AG04450 (cell line): ENCODE measurements around the gene MED29. TPM values are rescaled to one million over a fixed set of nuclear protein-coding genes. Genes with fewer than 3 reads are reported as not detected.

Experiments
- CTCF ChIA-PET: fragments of 300-600, 350-600 bp; formaldehyde crosslinking; extraction: SDS; loops from one replicate; lab custom pipeline; 2022; ENCODE audit warnings: antibody characterized with exemption, inconsistent platforms; lab: Charles Lee
- POLR2A ChIA-PET: fragments of 350-600 bp; formaldehyde crosslinking; extraction: SDS; loops from one replicate; lab custom pipeline; 2021; ENCODE audit warnings: antibody characterized with exemption, inconsistent platforms; lab: Yijun Ruan, JAX
- DNase-seq: peaks from one replicate; pipeline ENCODE4 v3.0.0-alpha.2; 2011; ENCODE audit warnings: low read depth, low spot score
- H3K27ac ChIP-seq: one replicate; pipeline ENCODE4 v1.5.1; 2012; ENCODE audit warnings: low read depth, low read length, control low read depth
- H3K27me3 ChIP-seq: one replicate; pipeline ENCODE4 v1.6.0; 2012; ENCODE audit warnings: low read length; ENCODE audit not compliant: control insufficient read depth, insufficient read depth
- H3K4me3 ChIP-seq: 2 replicates; pipeline ENCODE4 v1.5.1; 2011; ENCODE audit warnings: mild to moderate bottlenecking, low read depth, low read length, control low read depth
- H3K9me3 ChIP-seq: 2 replicates; pipeline ENCODE4 v1.5.1; 2012; ENCODE audit warnings: low read length; ENCODE audit not compliant: control insufficient read depth, insufficient read depth
- CTCF ChIP-seq: IDR thresholded peaks from 2 replicates; pipeline ENCODE4 v1.5.1; 2011; ENCODE audit warnings: low read depth, low read length, control low read depth, inconsistent platforms
- polyA plus RNA-seq: library from polyadenylated mRNA; depleted of rRNA; stranded (reverse); fragments of >200 nt; gene quantifications from 2 replicates; pipeline ENCODE4 v1.2.3, GENCODE V29; 2011

The MED29 gene
- polyA plus RNA-seq, 1 experiment = 28.0 TPM

- DNase-seq = no peak
- no peaks in the 10 kb centered on the region for H3K27me3 ChIP-seq
- no peak overlapping the region for H3K27ac ChIP-seq
- H3K9me3 ChIP-seq = no peaks in the 10 kb centered on the region; the same call in 1 of the 2 replicates
- TF ChIP-seq CTCF = no peak
- H3K4me3 ChIP-seq = no peak overlapping the region
- POLR2A ChIA-PET = no interaction called here
- CTCF ChIA-PET = no interaction called here
Measured at GRCh38 chr19:39360599-39360998, 30.6 kb upstream of the MED29 start.

DNA sequence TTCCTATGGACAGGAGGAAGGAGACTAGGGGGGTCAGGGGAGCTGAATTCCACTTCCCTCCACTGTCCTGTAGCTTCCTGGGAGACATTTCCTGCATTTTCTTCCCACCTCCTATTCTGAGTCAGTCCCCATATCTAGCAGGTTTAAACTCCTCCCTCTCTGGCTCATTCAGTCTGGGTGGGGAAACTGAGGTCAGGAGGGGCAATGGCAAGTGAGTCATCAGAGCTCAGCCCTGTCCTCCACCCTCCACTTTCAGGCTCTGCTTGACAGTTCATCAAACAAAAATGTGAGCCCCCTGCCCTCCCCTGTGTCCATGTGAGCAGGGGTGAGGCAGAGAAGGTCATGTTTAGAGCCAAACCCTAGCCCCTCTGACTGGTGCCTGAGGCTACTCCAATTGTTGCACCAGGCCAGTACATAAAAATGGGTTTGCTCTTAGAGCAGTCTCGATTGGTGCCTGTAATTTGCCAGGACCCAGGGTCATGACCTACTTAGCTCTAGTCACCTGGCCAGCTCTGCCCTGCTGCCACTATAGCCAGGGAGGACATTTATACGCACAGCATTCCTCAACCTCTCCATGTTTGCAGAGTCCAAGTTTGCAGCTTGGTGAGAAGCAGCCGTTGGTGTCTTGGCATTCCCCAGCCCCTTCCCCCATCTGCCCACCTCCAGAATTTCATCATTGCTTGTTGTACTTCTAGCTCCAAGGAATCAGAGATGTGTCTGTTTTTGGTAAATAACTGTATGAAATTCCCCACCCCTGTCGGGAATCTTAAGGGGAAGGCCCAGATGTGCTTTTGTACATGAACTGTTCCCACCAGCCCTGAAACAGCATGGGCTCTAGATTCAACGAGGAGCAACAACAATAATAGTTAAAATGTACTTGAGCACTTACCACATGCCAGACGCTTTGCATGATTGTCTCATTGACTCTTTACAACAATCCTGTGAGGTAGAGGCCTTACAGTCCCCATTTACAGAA lies 28.2 kb upstream of the MED29 start:
- Histone ChIP-seq H3K9me3 (no peaks in the 10 kb centered on the region), H3K27ac (peak overlapping the region; percentile 86), H3K4me3 (no peak overlapping the region), H3K27me3 (no peaks in the 10 kb centered on the region)
- POLR2A ChIA-PET = interaction anchor here (0.6 kb wide), 1 partner anchor 76 kb away, joined by 4 read pairs; no protein-coding TSS in a partner anchor
- DNase-seq = no peak
- CTCF ChIA-PET = interaction anchor here (0.9 to 1.7 kb wide), 2 partner anchors 21 to 35 kb away, joined by 3 to 12 read pairs; partner anchors contain the start of gene SAMD4B
- no peak for TF ChIP-seq CTCF

- no peak for DNase-seq
- Histone ChIP-seq H3K9me3 (no peaks in the 10 kb centered on the region), H3K27ac (peak overlapping the region; percentile 86), H3K27me3 (no peaks in the 10 kb centered on the region), H3K4me3 (no peak overlapping the region)
- POLR2A ChIA-PET = interaction anchor here (0.6 kb wide), 1 partner anchor 941 kb away, joined by 4 read pairs; no protein-coding TSS in a partner anchor
- CTCF ChIA-PET = interaction anchor here (0.8 kb wide), 1 partner anchor 434 kb away, joined by 3 read pairs; the partner anchor contains the start of genes MRPS12 and SARS2
- no peak for TF ChIP-seq CTCF
Measured at GRCh38 chr19:39363901-39364457, 27.2 kb upstream of the MED29 start.

DNA sequence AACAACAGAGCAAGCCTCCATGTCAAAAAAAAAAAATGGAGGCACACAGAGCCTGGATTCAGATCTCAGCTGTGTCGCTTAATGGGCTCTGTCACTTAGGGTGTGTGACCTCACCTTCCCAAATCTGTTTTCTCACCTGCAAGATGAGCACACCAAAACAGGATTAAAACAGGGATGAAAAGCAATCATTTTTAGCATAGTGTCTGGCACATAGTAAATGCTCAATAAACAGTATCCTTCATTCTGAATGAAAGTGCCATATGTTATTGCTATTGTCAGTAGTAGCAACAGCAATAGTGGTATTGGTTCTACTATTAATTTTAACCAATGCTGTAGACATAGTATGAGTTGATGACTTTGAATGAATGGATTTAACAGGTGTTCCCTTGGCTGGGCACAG lies 25.6 kb upstream of the MED29 start:
- Histone ChIP-seq H3K27ac (no peak overlapping the region), H3K9me3 (no peaks in the 10 kb centered on the region), H3K4me3 (no peak overlapping the region), H3K27me3 (no peaks in the 10 kb centered on the region)
- POLR2A ChIA-PET = no interaction called here
- CTCF ChIA-PET = interaction anchor here (0.6 to 1.2 kb wide), 3 partner anchors 32 to 730 kb away, joined by 3 to 8 read pairs (median 3); no protein-coding TSS in a partner anchor
- DNase-seq = no peak
- no peak for TF ChIP-seq CTCF
